ENCODE measurements around the gene TRABD2B.
A peak's percentile ranks its signal among the peaks of the same experiment; 100 is the strongest.
"Not testable (repeated sequence)": the region's sequence is repeated elsewhere in the genome, so short reads cannot be mapped to it uniquely, and the experiment has no call there.

TRABD2B gene

DNA sequence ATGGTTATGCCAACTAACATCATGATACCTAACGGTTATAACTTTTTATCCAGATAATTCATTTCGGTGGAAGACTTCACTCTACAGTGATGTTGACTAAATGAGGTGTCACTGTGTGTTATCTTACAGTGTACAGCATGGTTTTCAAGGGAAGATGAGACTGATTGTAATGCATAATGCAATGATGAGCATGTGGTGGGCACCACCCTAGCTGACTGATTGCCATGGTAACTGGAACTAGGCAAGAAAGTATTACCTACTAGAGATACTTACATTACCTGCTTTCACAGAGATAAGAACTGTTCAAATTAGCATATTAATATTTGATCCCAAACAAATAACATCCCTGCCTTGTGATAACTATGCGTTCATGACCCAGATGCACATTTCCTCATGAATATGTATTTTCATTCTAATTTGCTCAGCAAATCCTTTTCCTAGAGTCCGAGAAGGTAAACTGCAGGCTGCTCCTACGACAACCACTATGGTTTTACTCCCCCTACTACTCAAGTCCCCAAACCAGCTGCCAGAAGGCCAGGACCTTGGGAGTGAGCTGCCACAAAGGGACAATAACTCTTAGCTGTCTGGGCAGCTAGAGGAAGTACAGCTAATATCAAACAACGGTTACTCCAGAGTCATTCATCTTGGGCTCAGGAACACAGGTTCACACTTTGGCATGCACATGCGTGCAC is 29.2 kb downstream of the TRABD2B start:
- no peak overlapping the region for H3K27ac ChIP-seq

DNA sequence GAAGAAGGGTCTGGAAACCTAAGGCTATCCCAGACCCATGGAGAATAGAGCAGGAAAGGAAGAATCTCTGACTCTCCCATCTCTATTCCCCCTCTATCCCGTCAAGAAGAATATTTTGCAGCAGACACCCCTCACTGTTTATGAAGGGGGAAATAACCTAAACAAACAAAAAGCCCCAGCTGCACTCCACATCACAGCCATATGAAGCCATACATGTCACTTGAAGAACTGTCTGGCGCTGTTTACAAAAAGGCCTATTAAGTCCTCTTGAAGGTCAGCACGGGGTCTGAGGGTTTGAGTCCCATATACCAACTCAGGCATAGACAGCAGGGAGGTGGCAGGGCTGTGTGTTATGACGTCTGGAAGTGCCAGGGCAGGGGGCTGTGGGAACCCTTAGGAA is 31.4 kb downstream of the TRABD2B start:
- no peak overlapping the region for H3K27ac ChIP-seq
- TF ChIP-seq, protein P1, sequence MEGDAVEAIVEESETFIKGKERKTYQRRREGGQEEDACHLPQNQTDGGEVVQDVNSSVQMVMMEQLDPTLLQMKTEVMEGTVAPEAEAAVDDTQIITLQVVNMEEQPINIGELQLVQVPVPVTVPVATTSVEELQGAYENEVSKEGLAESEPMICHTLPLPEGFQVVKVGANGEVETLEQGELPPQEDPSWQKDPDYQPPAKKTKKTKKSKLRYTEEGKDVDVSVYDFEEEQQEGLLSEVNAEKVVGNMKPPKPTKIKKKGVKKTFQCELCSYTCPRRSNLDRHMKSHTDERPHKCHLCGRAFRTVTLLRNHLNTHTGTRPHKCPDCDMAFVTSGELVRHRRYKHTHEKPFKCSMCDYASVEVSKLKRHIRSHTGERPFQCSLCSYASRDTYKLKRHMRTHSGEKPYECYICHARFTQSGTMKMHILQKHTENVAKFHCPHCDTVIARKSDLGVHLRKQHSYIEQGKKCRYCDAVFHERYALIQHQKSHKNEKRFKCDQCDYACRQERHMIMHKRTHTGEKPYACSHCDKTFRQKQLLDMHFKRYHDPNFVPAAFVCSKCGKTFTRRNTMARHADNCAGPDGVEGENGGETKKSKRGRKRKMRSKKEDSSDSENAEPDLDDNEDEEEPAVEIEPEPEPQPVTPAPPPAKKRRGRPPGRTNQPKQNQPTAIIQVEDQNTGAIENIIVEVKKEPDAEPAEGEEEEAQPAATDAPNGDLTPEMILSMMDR (conservative IDR thresholded peaks at IDR 0.05) = no peak
- no peak for TF ChIP-seq ZFX (IDR thresholded peaks at IDR 0.05)

More for the DNA sequence above, 29.2 kb downstream of the TRABD2B start:
- TF ChIP-seq, protein P1 (conservative IDR thresholded peaks at IDR 0.05) = no peak
- TF ChIP-seq ZFX (IDR thresholded peaks at IDR 0.05) = no peak

DNA sequence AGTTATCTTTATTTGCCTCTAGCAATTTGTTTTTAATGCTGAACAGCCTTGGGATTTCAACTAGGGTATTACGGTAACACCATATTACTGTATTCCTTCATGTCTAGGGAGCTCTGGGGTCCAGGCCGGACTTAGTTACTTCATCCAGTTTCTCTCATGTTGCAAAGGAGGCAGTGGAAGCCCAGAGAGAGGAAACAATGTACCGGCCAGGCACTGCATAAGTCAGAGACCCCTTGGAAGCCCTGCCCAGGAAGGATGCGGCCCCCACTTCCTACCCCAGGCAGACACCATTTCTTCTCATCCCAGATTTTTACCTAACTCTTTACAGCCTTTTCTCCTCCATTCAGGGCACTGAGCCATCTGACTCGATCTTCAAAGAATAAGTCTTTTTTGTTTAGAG is 32.5 kb downstream of the TRABD2B start:
- TF ChIP-seq ZFX (IDR thresholded peaks at IDR 0.05) = no peak
- TF ChIP-seq, protein P1 (conservative IDR thresholded peaks at IDR 0.05) = no peak
- H3K27ac ChIP-seq = no peak overlapping the region

DNA sequence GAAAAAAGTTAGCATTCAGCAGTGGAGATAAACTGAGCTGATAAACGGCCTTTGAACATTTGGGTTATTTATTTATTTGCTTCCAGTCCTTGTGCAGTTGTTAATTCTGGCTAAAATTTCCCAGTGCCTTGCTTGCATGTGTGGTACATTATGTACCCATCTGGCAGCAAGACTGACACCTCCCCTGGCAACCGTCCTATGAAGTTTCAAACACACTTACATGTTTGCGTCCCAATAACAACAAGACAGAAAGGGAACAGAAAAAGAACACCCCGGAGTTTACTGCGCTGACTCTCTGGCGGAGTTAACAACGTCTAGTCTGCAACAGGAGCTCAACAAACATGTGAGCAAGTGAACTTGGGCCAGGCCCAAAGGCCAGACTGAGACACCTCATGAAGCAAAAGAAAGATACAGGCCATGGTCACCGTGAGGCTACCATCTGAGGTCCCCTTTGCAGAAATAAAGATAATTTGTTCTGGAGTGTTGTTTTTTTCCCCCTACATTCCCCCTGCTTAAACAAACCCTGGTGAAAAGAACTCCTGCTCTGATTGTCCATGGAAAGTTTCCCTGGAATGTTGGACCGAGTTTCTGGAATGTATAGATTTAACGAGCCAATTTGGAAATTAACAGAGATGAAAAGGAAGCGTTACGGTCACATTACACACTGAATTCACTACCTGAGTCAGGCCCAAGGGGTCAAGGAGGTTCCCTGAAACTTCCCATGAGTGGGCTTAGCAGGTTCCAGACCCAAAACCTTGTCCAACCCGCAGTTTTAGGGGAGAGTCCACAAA is 33.4 kb downstream of the TRABD2B start:
- TF ChIP-seq ZFX (IDR thresholded peaks at IDR 0.05) = no peak
- TF ChIP-seq, protein P1 (conservative IDR thresholded peaks at IDR 0.05) = no peak
- H3K27ac ChIP-seq = peak overlapping the region; percentile 53

- TF ChIP-seq ZFX (IDR thresholded peaks at IDR 0.05) = no peak
- TF ChIP-seq, protein P1 (conservative IDR thresholded peaks at IDR 0.05) = no peak
- H3K27ac ChIP-seq = peak overlapping the region; percentile 53
Observed at GRCh38 chr1:47962750-47963492, 34.3 kb downstream of the TRABD2B start.

DNA sequence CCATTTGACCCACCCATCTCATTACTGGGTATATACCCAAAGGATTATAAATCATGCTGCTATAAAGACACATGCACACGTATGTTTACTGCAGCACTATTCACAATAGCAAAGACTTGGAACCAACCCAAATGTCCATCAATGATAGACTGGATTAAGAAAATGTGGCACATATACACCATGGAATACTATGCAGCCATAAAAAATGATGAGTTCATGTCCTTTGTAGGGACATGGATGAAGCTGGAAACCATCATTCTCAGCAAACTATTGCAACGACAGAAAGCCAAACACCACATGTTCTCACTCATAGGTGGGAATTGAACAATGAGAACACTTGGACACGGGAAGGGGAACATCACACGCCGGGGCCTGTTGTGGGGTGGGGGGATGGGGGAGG is 35.4 kb downstream of the TRABD2B start:
- not testable (repeated sequence) for H3K27ac ChIP-seq

- H3K27ac ChIP-seq = not testable (repeated sequence)
Observed at GRCh38 chr1:47956491-47956890, 40.7 kb downstream of the TRABD2B start.

DNA sequence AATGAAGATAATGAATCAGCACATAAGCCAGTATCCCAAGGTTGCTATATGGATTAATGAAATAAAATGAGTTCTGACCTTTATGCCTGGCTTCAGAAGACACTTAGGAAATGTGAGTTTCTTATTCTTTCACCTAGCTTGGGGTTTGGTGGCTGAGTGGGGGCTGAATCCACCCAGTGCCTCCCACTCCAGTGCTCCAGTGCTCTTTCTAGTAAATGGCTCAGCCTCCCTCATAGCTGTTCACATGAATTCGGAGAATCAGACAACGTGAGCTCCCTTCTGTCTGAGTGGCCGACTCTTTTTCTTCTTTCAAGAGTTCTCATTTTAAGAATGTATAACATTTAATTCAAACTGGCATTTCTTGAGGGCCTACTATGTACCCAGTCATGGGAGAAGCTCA is 43.5 kb downstream of the TRABD2B start:
- H3K27ac ChIP-seq = no peak overlapping the region
- no peak for TF ChIP-seq ZFX (IDR thresholded peaks at IDR 0.05)
- TF ChIP-seq, protein P1 (conservative IDR thresholded peaks at IDR 0.05) = no peak

Data from C4-2B (cell line).